ENCODE data around the gene CYP11A1. TPM values are rescaled to one million over a fixed set of nuclear protein-coding genes. Genes with fewer than 3 reads are reported as not detected.

CYP11A1 gene
- total RNA-seq, 1 donor from 2014 or later: not detected

GRCh38 chr15:74326746-74327145 is 40.7 kb downstream of the CYP11A1 start:
- Mint-ChIP-seq H3K27ac (ENCODE audit: unreplicated experiment) (no peak overlapping the region), H3K36me3 (ENCODE audit: unreplicated experiment) (no peaks in the 10 kb centered on the region), H3K27me3 (ENCODE audit: unreplicated experiment) (peaks cover 6% of the 10 kb centered on the region), H3K4me3 (ENCODE audit: unreplicated experiment) (no peak overlapping the region), H3K4me1 (ENCODE audit: low read depth, unreplicated experiment) (peaks cover 5% of the 10 kb centered on the region), H3K9me3 (ENCODE audit: unreplicated experiment) (no peaks in the 10 kb centered on the region)
- no peak for TF ChIP-seq CTCF (IDR thresholded peaks at IDR 0.05; ENCODE audit: partially characterized antibody, unreplicated experiment)
- no peak for DNase-seq

- no peak overlapping the region for H3K4me3 Mint-ChIP-seq (ENCODE audit: unreplicated experiment)
- no peak for DNase-seq
- H3K4me1 Mint-ChIP-seq (ENCODE audit: low read depth, unreplicated experiment): peaks cover 5% of the 10 kb centered on the region
- no peaks in the 10 kb centered on the region for H3K27me3 Mint-ChIP-seq (ENCODE audit: unreplicated experiment)
- no peak for TF ChIP-seq CTCF (IDR thresholded peaks at IDR 0.05; ENCODE audit: partially characterized antibody, unreplicated experiment)
- H3K9me3 Mint-ChIP-seq (ENCODE audit: unreplicated experiment): no peaks in the 10 kb centered on the region
- no peak overlapping the region for H3K27ac Mint-ChIP-seq (ENCODE audit: unreplicated experiment)
- H3K36me3 Mint-ChIP-seq (ENCODE audit: unreplicated experiment): no peaks in the 10 kb centered on the region
These were observed 42.7 kb downstream of the CYP11A1 start for GRCh38 chr15:74324714-74325113.

- H3K27ac Mint-ChIP-seq (ENCODE audit: unreplicated experiment): no peak overlapping the region
- no peaks in the 10 kb centered on the region for H3K27me3 Mint-ChIP-seq (ENCODE audit: unreplicated experiment)
- H3K4me1 Mint-ChIP-seq (ENCODE audit: low read depth, unreplicated experiment): peaks cover 2% of the 10 kb centered on the region
- H3K4me3 Mint-ChIP-seq (ENCODE audit: unreplicated experiment): no peak overlapping the region
- TF ChIP-seq CTCF (IDR thresholded peaks at IDR 0.05; ENCODE audit: partially characterized antibody, unreplicated experiment): peak; percentile 79
- no peaks in the 10 kb centered on the region for H3K9me3 Mint-ChIP-seq (ENCODE audit: unreplicated experiment)
- peak; percentile 85 for DNase-seq
- no peaks in the 10 kb centered on the region for H3K36me3 Mint-ChIP-seq (ENCODE audit: unreplicated experiment)
These were observed 44.8 kb downstream of the CYP11A1 start for GRCh38 chr15:74322558-74323180.

GRCh38 chr15:74320352-74321247 is 46.8 kb downstream of the CYP11A1 start:
- no peak overlapping the region for H3K4me3 Mint-ChIP-seq (ENCODE audit: unreplicated experiment)
- peak; percentile 71 for TF ChIP-seq CTCF (IDR thresholded peaks at IDR 0.05; ENCODE audit: partially characterized antibody, unreplicated experiment)
- no peaks in the 10 kb centered on the region for H3K27me3 Mint-ChIP-seq (ENCODE audit: unreplicated experiment)
- H3K36me3 Mint-ChIP-seq (ENCODE audit: unreplicated experiment): no peaks in the 10 kb centered on the region
- H3K4me1 Mint-ChIP-seq (ENCODE audit: low read depth, unreplicated experiment): peaks cover 2% of the 10 kb centered on the region
- H3K27ac Mint-ChIP-seq (ENCODE audit: unreplicated experiment): no peak overlapping the region
- DNase-seq: peak; percentile 86
- no peaks in the 10 kb centered on the region for H3K9me3 Mint-ChIP-seq (ENCODE audit: unreplicated experiment)
